Thymus (tissue), 11 donors: Measurements from ENCODE around the gene HMSD. TPM values are rescaled to one million over a fixed set of nuclear protein-coding genes. Genes with fewer than 3 reads are reported as not detected.

Experiments
- DNase-seq, 9 donors: peaks; one replicate each; pipeline ENCODE4 v3.0.0-alpha.2; 2013; ENCODE audit warnings: low spot score in 9 of 9, low read depth in 6 of 9, missing footprints in 1 of 9
- H3K27ac ChIP-seq, 2 donors: one replicate each; pipeline ENCODE4 v1.5.1; 2013; ENCODE audit warnings: control low read depth in 1 of 2, low read depth in 1 of 2, low read length in 1 of 2, mild to moderate bottlenecking in 1 of 2, moderate library complexity in 1 of 2
- H3K27me3 ChIP-seq, 2 donors: one replicate each; pipeline ENCODE4 v1.5.1; 2013; ENCODE audit warnings: low read length in 1 of 2; ENCODE audit not compliant: control insufficient read depth in 2 of 2, insufficient read depth in 1 of 2
- H3K36me3 ChIP-seq, 2 donors: one replicate each; pipeline ENCODE4 v1.5.1; 2013; ENCODE audit warnings: low read length in 1 of 2, mild to moderate bottlenecking in 1 of 2, moderate library complexity in 1 of 2; ENCODE audit not compliant: control insufficient read depth in 2 of 2, insufficient read depth in 2 of 2
- H3K4me1 ChIP-seq, 2 donors: one replicate each; pipeline ENCODE4 v1.5.1; 2013; ENCODE audit warnings: low read length in 2 of 2; ENCODE audit not compliant: control insufficient read depth in 2 of 2, insufficient read depth in 2 of 2
- H3K4me3 ChIP-seq, 2 donors: one replicate each; pipeline ENCODE4 v1.5.1; 2013; ENCODE audit warnings: low read length in 2 of 2, control low read depth in 1 of 2, mild to moderate bottlenecking in 1 of 2
- H3K9me3 ChIP-seq, 2 donors: one replicate each; pipeline ENCODE4 v1.5.1; 2013; ENCODE audit warnings: low read length in 1 of 2, mild to moderate bottlenecking in 1 of 2; ENCODE audit not compliant: control insufficient read depth in 2 of 2, insufficient read depth in 1 of 2
- WGBS: extraction: QIAGEN DNeasy Blood & Tissue Kit; methylation state at CpG from one replicate; pipeline ENCODE4 v1.1.7; 2013; 5-methylcytosine and 5-hydroxymethylcytosine counted together
- polyA plus RNA-seq: library from polyadenylated mRNA; stranded (reverse); fragments of 200-250 nt; gene quantifications from one replicate; pipeline ENCODE4 v1.2.3, GENCODE V29; 2013
- total RNA-seq: library from RNA; stranded (reverse); fragments of 120-200 nt; gene quantifications from one replicate; pipeline ENCODE4 v1.2.4, GENCODE V29; 2013
- donor health status: healthy.

The HMSD gene
- total and polyA plus RNA-seq, 2 donors = 1.6 to 2.7 TPM

DNA sequence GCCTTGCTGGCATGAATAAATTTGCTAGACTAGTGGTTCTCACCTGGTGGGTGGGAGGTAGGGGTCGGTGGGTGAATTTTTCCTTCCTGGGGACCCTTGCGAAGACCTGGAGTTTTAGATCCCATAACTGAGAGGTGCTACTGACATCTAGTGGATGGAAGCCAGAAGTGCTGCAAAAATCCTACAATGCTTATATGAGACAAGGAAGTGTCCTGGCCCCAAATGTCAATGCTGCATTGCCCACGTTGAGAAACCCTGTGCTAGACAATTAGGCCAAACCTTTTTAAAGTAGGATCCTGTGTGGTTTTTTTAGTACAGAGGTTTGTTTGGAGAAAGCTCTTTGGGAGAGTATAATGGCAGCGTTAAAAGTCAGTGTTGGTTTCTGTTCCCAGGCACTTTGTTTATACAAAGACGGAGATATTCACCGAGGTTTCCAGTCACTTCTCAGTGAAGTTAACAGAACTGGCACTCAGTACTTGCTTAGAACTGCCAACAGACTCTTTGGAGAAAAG is 30.4 kb downstream of the HMSD start:
- DNase-seq = peak in 6 of 9 donors; percentile 8 to 71 (median 46)
- Histone ChIP-seq H3K9me3 (no peaks in the 10 kb centered on the region), H3K27me3 (no peaks in the 10 kb centered on the region), H3K4me3 (no peak overlapping the region), H3K4me1 (no peaks in the 10 kb centered on the region), H3K36me3 (peaks cover 0 to 9% of the 10 kb centered on the region in 2 donors), H3K27ac (no peak overlapping the region)
- WGBS = 43% methylated on average over 6 of the region's 6 CpGs

DNA sequence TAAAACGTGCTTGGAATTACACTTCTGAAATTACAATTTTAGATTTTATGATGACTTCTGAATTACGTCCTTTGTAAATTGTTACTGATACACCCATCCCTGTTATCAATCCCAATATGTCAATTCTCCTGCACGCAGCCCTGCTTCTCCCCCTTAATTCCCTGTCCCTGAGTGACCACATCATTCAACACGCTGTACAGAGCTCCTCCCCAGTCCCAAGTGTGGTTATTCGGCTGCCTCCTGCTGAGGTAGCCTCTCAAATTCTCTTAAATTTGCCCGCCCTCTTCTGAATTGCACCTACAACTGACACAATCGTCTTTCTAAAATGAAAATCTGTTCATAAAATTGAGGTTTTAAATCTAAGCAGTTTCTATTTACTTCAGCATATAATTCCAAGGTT is 30.9 kb downstream of the HMSD start:
- H3K27ac ChIP-seq = no peak overlapping the region
- H3K4me1 ChIP-seq = no peaks in the 10 kb centered on the region
- H3K36me3 ChIP-seq = peaks cover 0 to 9% of the 10 kb centered on the region in 2 donors
- H3K27me3 ChIP-seq = no peaks in the 10 kb centered on the region
- H3K4me3 ChIP-seq = no peak overlapping the region
- H3K9me3 ChIP-seq = no peaks in the 10 kb centered on the region
- 95% methylated on average over 7 of the region's 7 CpGs for whole genome bisulfite sequencing
- no peak for DNase-seq

DNA sequence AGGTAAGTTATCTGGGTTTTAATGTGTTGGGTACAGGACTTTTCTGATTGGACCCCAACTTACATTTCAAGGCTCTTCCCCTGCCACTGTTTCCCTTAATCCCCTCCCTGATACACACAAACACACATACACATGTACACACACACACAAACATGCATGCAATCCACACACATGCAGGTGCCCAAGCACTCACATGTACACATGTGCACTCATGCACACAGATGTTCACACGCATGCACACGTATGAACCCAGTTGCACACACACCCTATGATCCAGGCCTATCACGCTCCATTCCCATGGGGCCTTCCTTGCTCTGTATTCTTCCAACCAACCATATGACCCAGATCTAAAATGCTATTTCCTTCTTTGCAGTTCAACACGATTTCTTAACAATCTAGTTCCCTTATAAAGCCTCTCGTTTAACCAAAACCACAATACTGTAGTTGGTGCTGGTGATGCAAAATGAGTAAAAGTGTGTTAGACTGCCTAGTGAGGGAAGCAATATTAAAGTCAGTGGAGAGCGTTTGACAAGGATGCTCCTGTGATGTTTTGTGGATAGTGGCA is 31.9 kb downstream of the HMSD start:
- WGBS = 85% methylated on average over 6 of the region's 6 CpGs
- no peak for DNase-seq
- peaks cover 0 to 9% of the 10 kb centered on the region in 2 donors for H3K36me3 ChIP-seq
- H3K27me3 ChIP-seq = no peaks in the 10 kb centered on the region
- no peak overlapping the region for H3K27ac ChIP-seq
- no peaks in the 10 kb centered on the region for H3K4me1 ChIP-seq
- H3K9me3 ChIP-seq = no peaks in the 10 kb centered on the region
- H3K4me3 ChIP-seq = no peak overlapping the region

DNA sequence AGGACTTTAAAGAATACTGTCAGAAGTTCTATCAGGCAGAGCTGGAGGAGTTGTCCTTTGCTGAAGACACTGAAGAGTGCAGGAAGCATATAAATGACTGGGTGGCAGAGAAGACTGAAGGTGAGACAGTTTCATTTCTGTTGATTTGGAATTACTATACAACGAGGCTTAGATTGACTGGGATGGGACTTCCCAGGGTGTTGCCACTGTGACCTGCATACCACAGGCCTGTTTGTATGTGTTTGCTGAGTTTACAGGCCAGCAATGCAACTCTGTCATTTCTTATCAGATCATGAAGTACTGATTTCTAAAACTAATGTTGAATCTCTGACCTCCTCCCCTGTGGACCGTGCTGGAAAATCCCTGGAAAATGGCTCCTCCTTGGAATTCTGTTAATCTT is 32.6 kb downstream of the HMSD start:
- Histone ChIP-seq H3K4me1 (no peaks in the 10 kb centered on the region), H3K9me3 (no peaks in the 10 kb centered on the region), H3K27ac (no peak overlapping the region), H3K4me3 (no peak overlapping the region), H3K27me3 (no peaks in the 10 kb centered on the region), H3K36me3 (peaks cover 0 to 9% of the 10 kb centered on the region in 2 donors)
- 91% methylated on average over 2 of the region's 2 CpGs for WGBS
- DNase-seq = no peak

DNA sequence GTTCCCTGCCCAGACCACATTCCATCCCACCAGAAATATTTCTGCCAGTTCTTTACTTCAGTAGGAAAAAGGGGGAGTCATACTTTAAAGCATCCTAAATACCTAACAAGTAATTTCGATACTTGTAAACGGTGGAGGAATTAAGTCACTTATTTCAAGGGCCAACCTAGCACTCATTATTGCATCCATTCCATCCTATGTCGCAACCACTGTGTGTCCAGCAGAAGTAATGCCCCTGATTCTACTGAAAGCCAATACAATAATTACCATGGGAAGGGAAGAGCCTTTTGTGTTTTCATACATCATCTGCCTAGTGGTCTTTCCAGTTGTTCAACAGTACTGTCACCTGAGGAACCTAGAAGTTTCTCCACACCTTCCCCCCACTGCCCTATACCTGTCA is 33.3 kb downstream of the HMSD start:
- Histone ChIP-seq H3K36me3 (peaks cover 0 to 9% of the 10 kb centered on the region in 2 donors), H3K4me1 (no peaks in the 10 kb centered on the region), H3K27me3 (no peaks in the 10 kb centered on the region), H3K4me3 (no peak overlapping the region), H3K27ac (no peak overlapping the region), H3K9me3 (no peaks in the 10 kb centered on the region)
- 96% methylated on average over 3 of the region's 3 CpGs for WGBS
- DNase-seq = no peak

DNA sequence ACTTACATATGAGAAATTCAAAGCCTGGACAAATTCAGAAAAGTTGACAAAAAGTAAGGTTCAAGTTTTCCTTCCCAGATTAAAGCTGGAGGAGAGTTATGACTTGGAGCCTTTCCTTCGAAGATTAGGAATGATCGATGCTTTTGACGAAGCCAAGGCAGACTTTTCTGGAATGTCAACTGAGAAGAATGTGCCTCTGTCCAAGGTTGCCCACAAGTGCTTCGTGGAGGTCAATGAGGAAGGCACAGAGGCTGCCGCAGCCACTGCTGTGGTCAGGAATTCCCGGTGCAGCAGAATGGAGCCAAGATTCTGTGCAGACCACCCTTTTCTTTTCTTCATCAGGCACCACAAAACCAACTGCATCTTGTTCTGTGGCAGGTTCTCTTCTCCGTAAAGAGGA is 37.8 kb downstream of the HMSD start:
- Histone ChIP-seq H3K4me3 (no peak overlapping the region), H3K36me3 (peaks cover 0 to 8% of the 10 kb centered on the region in 2 donors), H3K9me3 (no peaks in the 10 kb centered on the region), H3K27ac (no peak overlapping the region), H3K4me1 (no peaks in the 10 kb centered on the region), H3K27me3 (no peaks in the 10 kb centered on the region)
- WGBS = 98% methylated on average over 7 of the region's 7 CpGs
- no peak for DNase-seq

DNA sequence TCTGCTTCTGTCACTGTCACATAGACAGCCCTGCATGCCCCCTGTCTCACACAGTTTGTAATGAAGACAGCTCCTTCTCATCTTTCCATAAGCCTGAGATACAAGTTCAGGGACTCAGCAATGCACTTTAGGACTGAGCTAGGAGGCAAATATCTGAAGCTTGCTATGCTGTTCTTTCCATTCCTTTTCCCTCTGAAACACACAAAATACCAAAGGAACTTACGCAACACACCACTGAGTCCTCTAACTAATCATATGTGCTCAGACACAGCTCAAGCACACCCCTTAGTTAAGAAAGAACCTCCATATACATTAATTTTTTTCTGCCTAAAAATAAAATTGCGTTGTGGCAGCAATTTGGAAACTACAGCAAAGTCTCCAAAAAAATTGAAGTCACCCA is 38.6 kb downstream of the HMSD start:
- no peak overlapping the region for H3K27ac ChIP-seq
- DNase-seq = no peak
- H3K27me3 ChIP-seq = no peaks in the 10 kb centered on the region
- H3K4me1 ChIP-seq = no peaks in the 10 kb centered on the region
- H3K36me3 ChIP-seq = peaks cover 0 to 3% of the 10 kb centered on the region in 2 donors
- WGBS = 74% methylated on average over 2 of the region's 2 CpGs
- H3K9me3 ChIP-seq = no peaks in the 10 kb centered on the region
- no peak overlapping the region for H3K4me3 ChIP-seq

DNA sequence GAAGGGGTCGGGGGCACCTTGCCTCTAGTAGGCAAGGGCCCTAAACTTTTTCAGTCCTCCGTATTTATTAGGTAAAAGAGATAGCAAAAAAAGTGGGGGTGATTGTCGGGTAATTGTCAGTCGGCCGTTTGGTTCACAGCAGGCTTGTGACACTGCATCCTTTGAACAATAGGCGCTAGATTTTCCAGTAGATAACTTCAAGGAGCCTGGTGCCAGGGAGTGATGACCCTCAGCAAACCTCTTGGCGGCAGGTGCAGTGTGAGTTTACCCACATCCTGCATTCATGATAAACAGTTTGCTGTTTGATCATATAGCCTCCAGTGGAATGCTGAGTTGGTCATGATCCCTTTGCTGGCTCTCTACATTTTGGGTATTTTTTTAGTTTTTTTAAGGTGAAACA is 43.6 kb downstream of the HMSD start:
- 82% methylated on average over 7 of the region's 7 CpGs for WGBS
- Histone ChIP-seq H3K9me3 (peaks cover 3 to 13% of the 10 kb centered on the region in 2 donors), H3K27ac (no peak overlapping the region), H3K4me1 (no peaks in the 10 kb centered on the region), H3K36me3 (peaks cover 0 to 2% of the 10 kb centered on the region in 2 donors), H3K27me3 (no peaks in the 10 kb centered on the region), H3K4me3 (no peak overlapping the region)
- DNase-seq = no peak

DNA sequence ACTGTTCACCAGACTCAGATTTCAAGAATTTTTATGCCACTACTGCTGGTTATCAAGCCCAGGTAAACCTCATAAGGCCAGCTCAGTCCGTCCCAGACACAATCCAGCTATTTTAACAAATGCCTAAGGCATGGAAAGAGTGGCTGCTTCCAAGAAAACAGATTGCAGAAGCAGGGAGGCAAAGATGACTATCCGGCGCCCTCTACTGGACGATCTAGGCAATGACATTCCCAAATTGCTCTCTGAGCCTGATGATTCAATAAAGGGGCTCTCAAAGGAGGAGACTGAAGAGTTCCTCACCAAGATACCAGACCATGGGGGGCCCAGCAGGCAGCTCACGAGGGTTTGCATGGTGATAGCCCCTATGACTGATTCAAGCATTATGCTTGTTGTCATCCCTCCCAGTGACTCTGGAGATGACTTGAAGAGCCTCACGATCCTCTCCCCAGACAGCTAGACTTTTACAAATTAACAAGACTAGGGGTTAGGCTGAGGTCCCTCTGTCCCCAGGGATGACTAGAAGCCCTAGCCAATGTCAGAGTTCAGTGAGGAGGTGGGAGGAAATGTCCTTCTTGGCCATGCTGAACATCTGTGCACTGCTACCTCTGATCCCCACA is 45.8 kb downstream of the HMSD start:
- Histone ChIP-seq H3K4me3 (no peak overlapping the region), H3K4me1 (no peaks in the 10 kb centered on the region), H3K36me3 (peaks cover 0 to 2% of the 10 kb centered on the region in 2 donors), H3K27me3 (no peaks in the 10 kb centered on the region), H3K9me3 (peaks cover 3 to 13% of the 10 kb centered on the region in 2 donors), H3K27ac (no peak overlapping the region)
- WGBS = 42% methylated on average over 6 of the region's 6 CpGs
- peak in 1 of 9 donors; percentile 27 for DNase-seq
